IPS-NIHi7 (cell line): ENCODE results near the gene CXCL3.

Source experiments
- DNase-seq: peaks from one replicate; pipeline ENCODE4 v3.0.0; 2012; ENCODE audit warnings: mixed read lengths; ENCODE audit errors: extremely low spot score

The CXCL3 gene

DNA sequence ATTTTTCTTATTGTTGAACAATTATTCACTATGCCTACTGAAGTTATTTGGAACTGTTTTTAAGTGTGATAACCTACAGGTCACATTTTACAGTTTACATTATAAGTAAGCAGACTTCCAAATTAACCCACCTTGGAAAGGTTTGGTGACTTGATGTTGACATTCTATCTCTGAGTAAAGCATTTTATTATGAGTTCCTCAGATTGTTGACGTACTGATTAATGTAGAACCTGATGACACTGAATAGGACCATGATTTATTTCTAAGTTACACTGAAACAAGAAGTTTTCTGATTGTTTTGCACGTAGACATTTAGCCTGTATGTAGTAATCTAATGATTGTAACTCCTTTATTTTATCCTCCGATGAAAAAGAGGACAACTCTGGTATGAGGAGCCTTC, 17.0 kb upstream of the CXCL3 start:
- no peak for DNase-seq

DNA sequence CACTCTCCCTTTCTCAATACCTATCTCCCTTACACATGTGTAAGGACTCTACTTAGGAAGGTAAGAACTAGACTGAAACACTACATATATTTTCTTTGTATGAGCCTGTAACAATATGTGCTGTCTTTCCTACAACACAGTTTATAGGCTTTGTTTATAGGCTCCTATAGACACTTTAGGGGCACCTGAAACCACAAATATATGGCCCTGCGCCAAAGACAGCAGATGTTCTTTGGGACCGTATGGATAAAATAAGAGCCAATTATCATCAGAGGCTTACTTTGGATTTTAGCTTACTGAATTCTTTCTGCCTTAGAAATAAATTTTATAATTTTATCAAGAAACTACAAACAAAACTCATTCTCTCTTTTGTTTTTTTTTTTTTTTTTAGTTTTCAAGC, 16.6 kb upstream of the CXCL3 start:
- no peak for DNase-seq

DNA sequence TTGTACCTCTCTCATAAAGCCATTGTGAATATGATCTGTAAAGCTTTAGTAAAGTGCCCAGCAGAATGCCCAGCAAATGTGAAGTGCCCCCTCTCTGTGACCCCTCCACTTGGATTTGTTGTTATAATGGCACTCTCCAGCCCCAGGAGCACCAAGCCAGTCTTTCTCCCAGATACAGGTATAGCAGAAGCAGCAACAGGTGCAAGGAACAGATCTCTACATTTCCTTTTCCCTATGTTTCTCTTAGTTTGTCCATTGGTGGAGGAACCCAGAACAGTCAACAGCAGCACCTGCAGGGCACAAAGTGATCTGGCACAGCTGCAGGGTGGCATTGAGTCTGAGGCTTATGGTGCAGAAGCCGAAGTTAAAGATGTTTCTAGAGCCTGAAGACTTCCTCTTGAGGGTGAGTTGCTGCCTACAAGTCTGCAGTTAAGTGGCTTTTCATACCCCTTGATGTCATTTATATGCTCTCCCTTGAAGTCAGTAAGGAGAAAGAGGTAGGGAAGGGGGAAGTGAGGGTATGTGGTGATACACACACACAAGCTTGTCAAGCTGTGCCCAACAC, 16.1 kb upstream of the CXCL3 start:
- DNase-seq: no peak

DNA sequence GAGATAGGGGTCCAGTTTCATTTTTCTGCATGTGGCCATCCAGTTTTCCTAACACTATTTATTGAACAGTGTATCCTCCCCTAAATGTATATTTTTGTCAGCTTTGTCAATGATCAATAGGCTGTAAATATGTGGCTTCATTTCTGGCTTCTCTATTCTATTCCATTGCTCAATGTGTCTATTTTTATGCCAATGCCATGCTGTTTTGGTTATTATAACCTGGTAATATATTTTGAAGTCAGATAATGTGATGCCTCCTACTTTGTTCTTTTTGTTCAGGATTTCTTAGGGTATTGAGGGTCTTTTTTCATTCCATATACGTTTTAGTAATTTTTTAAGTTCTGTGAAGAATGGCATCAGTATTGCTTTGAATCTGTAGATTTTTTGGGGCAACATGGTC, 8.7 kb upstream of the CXCL3 start:
- no peak for DNase-seq

DNA sequence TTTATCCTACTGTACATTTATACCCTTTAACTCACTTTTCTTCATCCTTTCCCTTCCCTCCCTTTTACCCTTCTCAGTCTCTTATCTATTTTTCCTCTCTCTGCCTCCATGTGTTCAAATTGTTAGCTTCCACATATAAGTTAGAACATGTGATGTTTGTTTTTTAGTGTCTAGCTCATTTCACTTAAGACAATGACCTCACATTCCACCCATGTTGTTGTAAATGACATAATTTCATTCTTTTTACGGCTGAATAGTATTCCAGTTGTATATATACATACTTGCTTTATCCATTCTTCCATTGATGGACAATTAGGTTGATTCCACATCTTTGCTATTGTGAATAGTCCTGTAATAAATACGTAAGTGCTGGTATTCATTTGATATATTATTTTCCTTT, 7.3 kb upstream of the CXCL3 start:
- no peak for DNase-seq

DNA sequence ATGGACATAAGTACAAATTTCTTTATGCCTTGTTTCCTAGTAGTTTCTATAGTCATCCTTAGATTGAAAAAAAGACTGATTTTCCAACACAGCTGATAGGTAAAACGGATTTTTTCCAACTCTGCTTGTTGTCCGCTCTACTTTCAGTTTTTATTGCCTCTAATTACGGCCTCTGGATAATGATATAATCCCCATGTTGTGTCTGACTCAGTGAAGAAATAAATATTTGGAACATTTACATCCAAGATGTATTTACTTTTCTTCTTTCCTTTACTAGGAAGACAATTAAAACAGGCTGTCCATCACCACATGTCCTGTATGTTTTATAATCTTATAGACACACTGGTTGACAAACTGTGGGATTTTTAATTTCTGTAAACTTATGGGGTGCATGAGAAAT, 6.8 kb upstream of the CXCL3 start:
- DNase-seq: no peak

DNA sequence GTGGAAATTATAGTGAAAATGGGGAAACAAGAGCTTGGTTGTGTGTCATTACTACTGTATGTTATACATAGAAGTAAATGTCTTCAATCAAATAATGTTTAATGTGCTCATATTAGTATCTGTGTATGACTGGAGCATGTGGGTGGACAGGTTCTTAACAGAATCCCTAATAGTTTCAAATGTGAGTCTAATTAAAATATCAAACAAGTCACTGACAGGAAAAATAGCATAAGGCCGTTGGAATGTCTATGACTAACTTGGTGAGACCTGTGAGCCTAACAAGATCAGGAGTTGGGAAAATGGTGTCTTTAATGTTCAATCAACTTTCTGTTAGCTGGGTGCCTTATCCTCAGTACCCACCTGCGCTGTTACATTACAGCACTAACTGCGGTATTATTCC, 6.2 kb upstream of the CXCL3 start:
- no peak for DNase-seq

DNA sequence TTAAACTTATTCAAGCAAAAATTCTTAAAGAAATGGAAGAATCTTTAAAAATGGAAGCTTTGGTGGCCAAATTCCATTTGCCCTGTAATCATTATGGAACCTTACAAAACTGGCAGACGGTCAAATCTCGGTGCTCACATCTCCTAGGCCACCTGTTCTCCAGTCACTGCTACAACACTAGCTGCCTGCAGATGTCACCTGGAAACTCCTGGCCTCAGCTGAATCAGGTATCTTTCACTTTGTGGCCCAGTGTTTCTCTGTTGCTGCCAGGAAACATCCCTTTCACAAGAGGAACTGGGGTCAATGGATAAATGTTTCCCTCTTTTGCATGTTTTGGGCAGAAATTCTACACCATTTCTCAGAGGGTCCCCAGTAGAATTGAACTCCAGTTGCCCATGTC, 4.2 kb upstream of the CXCL3 start:
- peak; percentile 31 for DNase-seq

DNA sequence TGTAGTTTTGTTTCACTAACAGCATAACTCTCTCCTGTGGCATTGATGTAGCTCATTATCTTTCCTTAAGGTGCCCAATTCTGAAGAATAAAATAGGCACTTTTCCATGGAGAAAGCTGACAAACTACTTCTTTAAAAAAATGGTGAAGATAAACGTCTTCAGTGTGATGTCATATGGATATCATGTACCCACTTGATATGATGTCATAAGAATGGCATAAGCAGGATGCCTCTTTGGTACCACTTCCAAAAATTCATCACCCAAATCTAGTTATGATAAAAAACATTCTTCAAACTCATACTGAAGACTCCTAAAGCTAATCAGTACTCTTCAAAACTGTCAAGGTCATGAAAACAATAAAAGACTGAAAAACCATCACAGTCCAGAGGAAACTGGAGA, 2.9 kb upstream of the CXCL3 start:
- DNase-seq: no peak

DNA sequence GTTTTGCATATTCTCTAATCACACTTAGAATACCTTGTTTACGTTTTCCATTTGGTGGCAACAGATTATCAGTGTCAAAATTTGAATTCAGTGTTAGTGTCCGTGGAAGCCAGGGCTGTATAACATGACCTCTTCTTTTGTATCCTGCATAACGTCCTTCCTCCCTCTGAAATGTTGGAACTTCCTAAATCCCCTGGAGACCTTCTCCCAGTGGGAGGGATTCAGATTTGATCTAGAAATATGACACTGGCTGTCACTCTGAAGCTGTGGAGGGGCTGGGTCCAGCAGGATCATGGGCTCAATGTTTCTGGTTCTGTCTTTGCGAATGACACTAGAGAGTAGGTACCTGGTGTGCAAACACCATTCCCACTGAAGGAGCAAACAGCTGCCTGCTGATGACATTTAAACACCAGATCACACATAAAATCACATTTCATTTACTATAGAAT, 850 bp upstream of the CXCL3 start:
- DNase-seq: no peak

DNA sequence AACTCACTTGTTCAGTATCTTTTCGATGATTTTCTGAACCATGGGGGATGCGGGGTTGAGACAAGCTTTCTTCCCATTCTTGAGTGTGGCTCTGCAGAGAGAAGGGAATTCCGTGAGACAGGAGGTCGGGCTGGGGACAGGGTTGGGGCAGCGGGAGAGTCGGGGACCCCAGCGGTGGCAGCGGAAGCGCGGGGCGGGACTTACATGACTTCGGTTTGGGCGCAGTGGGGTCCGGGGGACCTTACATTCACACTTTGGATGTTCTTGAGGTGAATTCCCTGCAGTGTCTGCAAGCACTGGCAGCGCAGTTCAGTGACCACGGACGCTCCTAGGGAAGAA, 434 bp downstream of the CXCL3 start:
- no peak for DNase-seq

DNA sequence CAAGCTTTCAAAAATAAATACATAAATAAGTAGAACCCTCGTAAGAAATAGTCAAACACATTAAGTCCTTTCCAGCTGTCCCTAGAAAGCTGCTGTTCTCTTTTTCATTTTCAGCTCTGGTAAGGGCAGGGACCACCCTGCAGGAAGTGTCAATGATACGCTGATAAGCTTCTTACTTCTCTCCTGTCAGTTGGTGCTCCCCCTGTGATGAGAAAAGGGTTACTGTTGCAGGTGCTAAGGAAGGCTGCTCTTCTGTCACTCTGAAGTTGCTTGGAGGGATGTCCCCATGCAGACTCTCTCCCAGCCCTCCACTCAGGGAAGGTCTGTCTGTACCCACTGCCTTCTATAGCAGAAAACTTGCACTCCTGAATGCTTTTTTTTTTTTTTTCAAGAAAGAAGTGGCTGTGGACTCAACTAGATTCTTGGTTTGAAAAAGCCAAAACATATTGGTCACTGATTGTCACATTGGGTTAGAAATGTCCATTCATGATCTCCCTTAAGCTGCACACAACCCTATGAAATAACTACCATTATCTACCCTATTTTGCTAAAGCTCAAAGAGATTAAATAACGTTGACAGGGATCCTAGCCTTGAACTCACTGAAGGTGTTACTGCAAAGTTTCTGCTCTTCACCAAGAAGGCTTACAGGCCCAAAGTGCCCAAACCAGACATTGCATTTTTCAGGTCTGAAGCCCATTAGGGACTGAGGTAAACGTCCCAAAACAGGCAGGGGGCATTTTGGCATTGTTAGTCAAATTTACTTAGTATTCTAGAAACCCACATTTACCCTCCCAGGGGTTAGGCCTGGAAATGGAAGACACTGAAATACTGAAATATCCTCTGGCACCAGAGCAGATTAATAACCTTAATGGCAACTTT, 1.2 kb downstream of the CXCL3 start:
- DNase-seq: peak; percentile 18

DNA sequence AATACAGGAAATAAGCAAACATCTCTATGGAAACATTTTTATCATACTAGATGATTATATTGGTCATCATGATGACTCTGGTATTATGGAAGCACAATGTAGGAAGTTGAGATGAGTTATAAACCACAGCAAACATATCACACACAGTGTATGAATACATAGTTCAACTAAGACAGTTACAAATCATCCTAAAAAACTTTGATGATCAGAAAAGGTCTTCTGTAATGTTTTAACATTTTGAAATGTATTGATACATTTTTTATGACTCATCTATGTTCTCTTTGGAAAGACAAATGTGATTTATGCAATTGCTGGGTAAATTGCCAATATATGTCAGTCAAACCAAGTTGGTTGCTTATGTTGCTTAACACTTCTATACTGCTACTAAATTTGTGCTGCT, 4.8 kb downstream of the CXCL3 start:
- no peak for DNase-seq

DNA sequence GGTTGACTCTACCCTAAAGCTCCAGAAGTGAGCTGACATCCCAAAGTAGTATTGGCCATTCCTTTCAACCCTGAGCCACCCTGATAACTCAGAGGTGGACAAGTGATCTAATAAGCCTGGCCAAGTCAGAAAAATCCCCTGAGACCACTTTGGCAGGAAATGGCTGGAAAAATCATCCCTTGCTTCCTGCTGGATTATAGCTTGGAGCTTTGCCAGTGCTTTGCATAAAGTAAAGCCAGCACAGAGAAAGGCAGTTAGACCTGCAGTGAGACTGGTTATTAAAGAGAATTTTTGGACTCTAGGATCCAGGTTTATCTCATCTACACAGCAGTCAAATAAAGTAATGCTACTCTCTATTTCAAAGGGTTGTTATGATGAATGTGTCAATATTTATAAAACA, 6.4 kb downstream of the CXCL3 start:
- DNase-seq: no peak

DNA sequence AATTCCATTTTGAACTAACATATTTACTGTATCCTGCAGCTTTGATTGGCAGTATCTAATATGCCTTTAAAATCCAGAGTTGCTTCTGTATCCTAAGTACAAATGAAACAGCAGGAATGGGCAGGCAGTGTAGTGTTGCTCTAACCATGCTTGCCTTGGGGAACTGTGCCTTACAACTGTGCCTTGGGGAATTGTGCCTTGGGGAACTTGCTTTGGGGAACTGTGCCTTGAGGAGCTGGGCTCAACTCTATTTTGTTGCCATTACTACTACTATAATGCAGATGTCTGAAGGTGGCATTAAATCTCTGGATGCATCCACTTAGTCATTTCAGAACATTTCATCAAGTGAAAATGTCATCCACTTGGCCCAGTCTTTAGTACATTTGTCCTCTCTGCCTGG, 6.9 kb downstream of the CXCL3 start:
- DNase-seq: no peak

DNA sequence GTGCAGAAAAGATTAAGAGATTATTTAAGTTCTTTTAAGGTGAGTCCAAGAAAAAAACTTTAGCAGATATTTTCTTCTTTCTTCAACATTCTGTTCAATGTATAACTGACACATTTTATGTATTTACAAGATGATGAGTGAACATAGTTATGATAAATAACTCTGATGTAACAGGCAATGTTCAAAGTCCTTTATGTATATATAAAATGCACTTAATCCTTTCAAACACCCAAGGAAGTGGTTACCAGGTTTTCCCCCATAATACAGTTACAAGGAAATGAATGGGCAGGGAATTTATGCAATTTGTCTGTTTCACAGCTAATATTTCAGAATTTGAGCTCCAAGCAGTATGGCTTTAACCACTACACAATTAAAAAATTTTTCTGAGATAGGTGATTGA, 8.2 kb downstream of the CXCL3 start:
- DNase-seq: no peak

DNA sequence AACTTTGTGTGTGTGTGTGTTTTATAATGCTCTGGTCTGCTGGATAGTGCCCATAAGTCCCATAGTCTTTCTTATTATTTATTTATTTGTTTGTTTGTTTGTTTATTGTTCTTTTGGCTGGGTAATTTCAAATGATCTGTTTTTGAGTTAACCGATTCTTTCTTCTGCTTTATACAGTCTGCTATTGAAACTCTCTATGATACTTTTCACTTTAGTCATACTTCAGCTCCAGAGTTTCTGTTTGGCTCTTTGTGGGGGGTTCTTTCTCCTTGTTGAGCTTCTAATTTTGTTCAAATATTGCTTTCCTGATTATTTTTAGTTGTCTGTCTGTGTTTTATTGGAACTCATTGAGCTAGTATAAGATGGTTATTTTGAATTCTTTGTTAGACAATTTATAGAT, 10.0 kb downstream of the CXCL3 start:
- no peak for DNase-seq

DNA sequence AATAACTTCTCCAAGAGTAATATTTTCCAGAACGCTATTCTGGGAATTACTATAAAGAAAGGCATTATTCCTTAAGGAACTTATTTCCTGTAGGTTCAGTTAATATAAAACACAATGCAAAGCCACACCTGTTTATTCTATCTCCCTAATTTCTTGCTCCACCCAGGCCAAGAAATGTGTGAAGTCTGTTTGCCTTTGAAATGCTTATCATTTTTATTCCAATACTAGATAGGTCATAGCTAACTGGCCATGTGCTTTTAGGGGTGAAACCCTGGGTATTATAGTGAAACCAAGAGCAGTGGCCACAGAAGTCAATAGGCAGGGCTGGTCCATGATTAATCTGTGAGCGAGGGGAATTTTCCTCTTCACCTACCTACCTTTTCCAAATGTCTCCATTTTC, 14.8 kb downstream of the CXCL3 start:
- no peak for DNase-seq

DNA sequence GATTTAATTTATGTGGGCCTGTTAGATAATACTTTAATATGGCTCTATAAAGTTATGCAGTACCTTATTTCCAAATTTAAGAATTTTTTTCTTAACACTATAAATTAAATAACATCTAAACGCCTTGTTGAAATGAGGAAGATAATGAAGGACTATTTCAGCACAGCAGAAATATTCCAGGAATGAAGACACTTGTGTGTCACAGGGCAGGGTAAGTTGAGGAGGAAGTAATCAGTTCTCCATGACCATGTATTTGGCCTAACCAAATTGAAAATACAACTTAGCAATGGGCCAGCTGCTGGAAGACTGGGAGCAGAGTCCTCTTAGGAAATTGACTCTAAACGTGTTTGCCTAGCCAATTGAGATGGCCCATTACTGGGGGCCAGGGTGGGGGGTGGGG, 16.9 kb downstream of the CXCL3 start:
- DNase-seq: no peak

DNA sequence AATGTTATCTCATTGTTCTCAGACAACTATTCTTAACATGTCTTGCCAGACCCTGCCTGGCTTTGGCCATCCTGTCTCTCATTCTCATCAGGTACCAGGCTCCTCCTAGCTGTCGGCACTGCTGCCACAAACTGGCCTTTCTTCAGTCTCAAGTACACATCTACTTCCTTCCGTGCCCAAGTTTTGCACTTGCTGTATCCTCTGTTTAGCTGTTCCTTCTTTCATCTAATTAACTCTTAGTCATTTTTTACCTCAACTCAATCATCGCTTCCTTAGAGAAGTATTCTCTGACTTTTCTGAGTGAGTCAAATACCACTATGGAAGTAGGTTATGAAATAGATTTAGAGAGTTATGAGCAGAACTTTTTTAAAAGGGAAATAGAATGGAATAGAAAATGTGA, 19.7 kb downstream of the CXCL3 start:
- no peak for DNase-seq

DNA sequence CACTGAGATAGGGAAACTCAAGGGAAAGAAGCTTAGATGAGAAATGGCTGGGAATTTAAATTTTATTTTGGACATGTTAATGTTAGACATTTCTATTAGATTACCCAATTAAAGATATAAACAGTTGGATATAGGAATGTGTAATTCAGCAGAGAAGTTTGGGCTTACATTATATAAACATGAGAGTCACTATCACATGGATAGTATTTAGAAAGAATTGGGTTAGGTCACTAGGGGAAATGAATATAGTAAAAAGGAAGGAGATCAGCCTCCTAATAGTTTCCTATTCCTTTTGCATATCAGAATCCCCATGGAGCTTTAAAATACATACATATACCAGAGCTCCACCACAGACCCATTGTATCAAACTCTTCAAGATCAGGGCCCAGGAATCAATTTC, 20.4 kb downstream of the CXCL3 start:
- DNase-seq: no peak

DNA sequence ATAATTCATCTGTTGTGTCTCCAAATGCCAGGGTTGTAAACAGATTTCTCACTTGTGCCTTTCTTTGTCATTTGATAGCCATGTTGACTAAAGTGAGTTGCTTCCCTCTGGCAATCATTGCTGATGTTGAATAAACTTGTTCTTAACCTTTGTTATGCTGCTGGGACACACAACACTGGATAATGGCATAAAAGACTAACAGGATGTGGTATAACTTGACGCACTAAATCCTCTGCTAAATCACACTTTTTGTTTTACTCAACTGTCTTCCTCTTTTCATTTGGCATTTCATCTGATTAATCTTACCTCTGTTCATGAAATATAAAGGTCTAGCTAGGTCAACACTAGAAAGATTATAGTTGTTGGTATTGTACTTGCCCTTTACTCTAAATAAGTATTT, 22.4 kb downstream of the CXCL3 start:
- DNase-seq: no peak

DNA sequence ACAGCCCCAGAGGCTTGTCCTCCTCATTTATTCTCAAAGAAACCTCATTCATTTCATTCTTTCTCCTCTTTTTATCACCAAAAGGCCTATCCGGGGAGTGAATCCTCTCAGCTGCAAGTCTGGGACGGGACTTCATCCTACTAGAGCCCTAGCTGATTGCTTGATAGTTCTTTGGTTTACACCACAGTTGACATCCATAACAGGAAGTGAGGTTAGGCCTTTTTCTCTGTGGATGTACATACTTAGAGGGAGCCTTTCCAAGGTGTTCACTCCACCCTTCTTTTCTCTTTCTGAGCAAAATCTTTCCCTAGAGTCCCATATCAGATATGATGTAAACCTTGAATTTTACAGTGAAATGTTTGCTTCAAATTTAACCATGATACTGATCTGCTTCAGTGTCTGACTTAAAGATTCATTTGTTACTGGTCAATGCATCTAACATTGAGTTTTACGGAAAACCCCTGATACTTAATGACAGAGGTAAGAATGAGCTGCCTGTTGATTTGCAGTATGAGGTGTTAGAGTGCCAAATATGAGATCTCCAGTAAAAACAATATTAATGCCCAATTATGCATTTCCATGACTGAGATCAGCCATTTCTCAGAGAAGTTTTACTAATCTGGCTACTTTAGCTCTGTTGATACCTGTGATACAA, 23.2 kb downstream of the CXCL3 start:
- DNase-seq: no peak
